K562 (cell line): ENCODE results near the gene ODF4. TPM values are rescaled to one million over a fixed set of nuclear protein-coding genes. Genes with fewer than 3 reads are reported as not detected.

ENCODE experiments used
- ATAC-seq: fragments of 200-7000 bp; cut with Tn5 transposase; 3 replicates; pipeline ENCODE4 v1.9.1; 2020; ENCODE audit warnings: moderate library complexity
- BruUV-seq: library from RNA; stranded (reverse); fragments of 400-500 nt; replicated peaks from 2 replicates; lab custom pipeline; 2021; lab: Mats Ljungman, UMichigan
- CTCF ChIA-PET: fragments of 300-600 bp; formaldehyde crosslinking; extraction: SDS; loops from one replicate; lab custom pipeline; 2021; ENCODE audit warnings: low intra/inter-chr PET ratio; lab: Yijun Ruan, JAX
- POLR2A ChIA-PET: fragments of 300-600, 350-650 bp; sonication (Branson Sonifier 250); formaldehyde crosslinking; extraction: SDS; loops from one replicate; lab custom pipeline; 2021; ENCODE audit warnings: antibody characterized with exemption, inconsistent platforms; lab: Yijun Ruan, JAX
- DNase-seq, 4 experiments: peaks; one replicate each; pipeline versions ENCODE4 v3.0.0 to v3.0.0-alpha.2; 2011 to 2018; ENCODE audit warnings: low spot score in 3 of 4, mixed read lengths in 3 of 4; ENCODE audit errors: extremely low read depth in 1 of 4
- FAIRE-seq: peaks from 2 replicates; lab custom pipeline; 2011; peaks lifted over from hg19 to GRCh38; lab: Jason Lieb, UNC
- H2AFZ ChIP-seq: 2 replicates; pipeline ENCODE4 v1.6.0; 2011; ENCODE audit warnings: low read depth, low read length, control low read depth, inconsistent platforms
- H3K27ac ChIP-seq: fragments of 200-600 bp; 3 replicates; pipeline ENCODE4 v1.8.0; 2011; ENCODE audit warnings: low read depth, mild to moderate bottlenecking, control low read depth, inconsistent platforms, low read length, moderate library complexity, mixed read lengths; ENCODE audit errors: extremely low read depth
- H3K27me3 ChIP-seq, 2 experiments: fragments of 300-600 bp in 1 of 2; 2 replicates in 1 of 2; 3 replicates in 1 of 2; pipeline versions ENCODE4 v1.6.0 to v1.8.0; 2011; ENCODE audit warnings: inconsistent platforms in 2 of 2, low read length in 2 of 2, mild to moderate bottlenecking in 1 of 2, mixed read lengths in 1 of 2, moderate library complexity in 1 of 2; ENCODE audit not compliant: control insufficient read depth in 2 of 2, insufficient read depth in 2 of 2
- H3K36me3 ChIP-seq: fragments of 300-600 bp; 3 replicates; pipeline ENCODE4 v1.8.0; 2011; ENCODE audit warnings: mild to moderate bottlenecking, low read length, inconsistent platforms; ENCODE audit not compliant: control insufficient read depth, insufficient read depth
- H3K4me1 ChIP-seq, 2 experiments: fragments of 200-600 bp in 1 of 2; replicated peaks in 1 of 2; 2 replicates in 1 of 2; 3 replicates in 1 of 2; pipeline versions ENCODE4 v1.5.1 to v1.8.0; 2011; ENCODE audit warnings: inconsistent platforms in 2 of 2, low read length in 2 of 2, mild to moderate bottlenecking in 1 of 2, mixed read lengths in 1 of 2, moderate library complexity in 1 of 2; ENCODE audit not compliant: control insufficient read depth in 2 of 2, insufficient read depth in 2 of 2
- H3K4me2 ChIP-seq: 2 replicates; pipeline ENCODE4 v1.6.1; 2011; ENCODE audit warnings: low read length, control low read depth, inconsistent platforms, mixed read lengths; ENCODE audit not compliant: insufficient read depth
- H3K4me3 ChIP-seq: fragments of 200-600 bp; sonication (generic), shearing (Covaris generic); 2 replicates; pipeline ENCODE4 v1.5.1; 2016; ENCODE audit warnings: control low read depth, inconsistent platforms
- H3K79me2 ChIP-seq: fragments of 200-600 bp; 3 replicates; pipeline ENCODE4 v1.8.0; 2011; ENCODE audit warnings: low read length, inconsistent platforms; ENCODE audit not compliant: control insufficient read depth, insufficient read depth
- H3K9ac ChIP-seq, 2 experiments: 2 replicates each; pipeline versions ENCODE4 v1.6.0 to v1.6.1; 2011; ENCODE audit warnings: low read depth in 2 of 2, low read length in 2 of 2, control low read depth in 1 of 2, inconsistent platforms in 1 of 2, mild to moderate bottlenecking in 1 of 2, mixed read lengths in 1 of 2; ENCODE audit not compliant: insufficient read depth in 1 of 2
- H3K9me1 ChIP-seq: one replicate; pipeline ENCODE4 v1.6.0; 2011; ENCODE audit warnings: inconsistent platforms, mild to moderate bottlenecking, low read length, moderate library complexity; ENCODE audit not compliant: control insufficient read depth, insufficient read depth
- H3K9me3 ChIP-seq: replicated peaks from 2 replicates; pipeline ENCODE4 v1.5.1; 2011; ENCODE audit warnings: low read depth, low read length, inconsistent platforms; ENCODE audit not compliant: control insufficient read depth, insufficient read depth
- H4K20me1 ChIP-seq: replicated peaks from 2 replicates; pipeline ENCODE4 v1.6.1; 2011; ENCODE audit warnings: low read length, inconsistent platforms, mixed read lengths; ENCODE audit not compliant: control insufficient read depth, insufficient read depth
- PHB ChIP-seq: fragments of 250-450 bp; sonication (Bioruptor Pico); IDR thresholded peaks from 2 replicates; pipeline ENCODE4 v1.5.0; 2021
- SMARCC2 ChIP-seq: fragments of 450-650 bp; IDR thresholded peaks from 2 replicates; pipeline ENCODE4 v1.6.1; 2017; ENCODE audit warnings: antibody characterized with exemption, moderate library complexity, mild to moderate bottlenecking, low read depth
- TFAM ChIP-seq: fragments of 250-450 bp; sonication (Bioruptor Pico); conservative IDR thresholded peaks from 2 replicates; pipeline ENCODE4 v1.5.0; 2021; ENCODE audit warnings: mild to moderate bottlenecking, moderate library complexity
- THRAP3 ChIP-seq: fragments of 450-650 bp; IDR thresholded peaks from 2 replicates; pipeline ENCODE4 v1.6.1; 2016; ENCODE audit warnings: mild to moderate bottlenecking, inconsistent platforms, borderline replicate concordance
- ZNF431 ChIP-seq: sonication (generic); formaldehyde crosslinking; IDR thresholded peaks from 2 replicates; pipeline ENCODE4 v1.8.0; 2022; ENCODE audit warnings: mild to moderate bottlenecking, missing genetic modification reagents
- whole genome bisulfite sequencing: fragments of 100-300 bp; shearing (Covaris generic); methylation state at CpG from one replicate; pipeline ENCODE4 v1.1.6; 2016; ENCODE audit warnings: low coverage, mixed read lengths; ENCODE audit not compliant: insufficient coverage; ENCODE audit errors: missing lambda C conversion rate; 5-methylcytosine and 5-hydroxymethylcytosine counted together
- in situ Hi-C: fragments of 300-500 bp; cut with MboI; formaldehyde crosslinking; loops from 4 replicates; pipeline ENCODE4 v1.15.0; 2018; ENCODE audit warnings: inconsistent platforms, mixed read lengths
- intact Hi-C: fragments of 100-400 bp; cut with micrococcal nuclease; formaldehyde crosslinking; loops from 2 replicates; pipeline ENCODE4 v1.14.2; 2022
- polyA plus RNA-seq, 8 experiments: library from polyadenylated mRNA; depleted of rRNA in 4 of 8; stranded (reverse) in 5 of 8; unstranded in 3 of 8; fragments of >200 nt; fragmentation: Nextera tagmentation in 2 of 8; fragmentation: Illumina TruSeq in 1 of 8; extraction: Ambion mirVana in 2 of 8; extraction: Trizol in 1 of 8; gene quantifications; 2 replicates each; pipeline versions ENCODE4 v1.2.1 to v1.2.3, GENCODE V29; 2011 to 2014; ENCODE audit warnings: inconsistent platforms in 1 of 8, missing spikeins in 1 of 8
- total RNA-seq, 7 experiments: library from RNA; depleted of rRNA in 6 of 7; stranded (reverse); fragments of >200 nt in 6 of 7; fragmentation: Illumina TruSeq in 2 of 7; extraction: Trizol in 2 of 7; gene quantifications; 2 replicates each; pipeline versions ENCODE4 v1.2.1 to v1.2.3, GENCODE V29; 2011 to 2021; ENCODE audit warnings: low replicate concordance in 1 of 7
- TF ChIP-seq, protein P1 (sequence below): sonication (generic); formaldehyde crosslinking; IDR thresholded peaks from 2 replicates; pipeline ENCODE4 v1.8.0; 2022; ENCODE audit warnings: mild to moderate bottlenecking, missing genetic modification reagents, borderline replicate concordance
- TF ChIP-seq, protein P2 (sequence below), 2 experiments: fragments of 450-650 bp; IDR thresholded peaks; 2 replicates each; pipeline ENCODE4 v1.6.1; 2016

Gene ODF4
- total and polyA plus RNA-seq, 9 of the 15 experiments (the other 6 are each of a cell fraction or from before 2014, with no cell fraction given), result not detected

DNA sequence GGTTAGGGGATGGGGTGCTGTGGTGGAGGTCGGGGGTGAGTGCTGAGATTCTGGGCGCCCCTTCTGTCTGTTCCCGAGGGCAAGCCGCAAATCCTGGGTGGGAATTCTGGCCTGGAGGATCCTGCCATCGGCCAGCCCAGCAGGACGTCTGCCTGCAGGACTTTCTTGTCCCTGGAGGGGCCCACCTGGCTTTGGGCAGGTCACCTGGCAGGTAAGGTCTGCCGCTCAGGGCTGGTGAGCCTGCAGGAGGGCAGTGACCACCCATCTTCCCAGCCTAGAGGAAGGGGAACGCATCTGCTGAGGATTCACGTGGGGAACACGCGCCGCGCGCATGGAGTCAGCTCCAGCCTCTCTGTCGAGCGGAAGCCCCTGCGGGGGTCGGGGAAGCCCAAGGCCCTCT lies 52.6 kb downstream of the ODF4 start:
- Histone ChIP-seq H4K20me1 (no peaks in the 10 kb centered on the region), H3K4me2 (no peak overlapping the region), H2AFZ (no peak overlapping the region)
- CTCF ChIA-PET, result no interaction called here
- no peak for TF ChIP-seq TFAM (CRISPR knock-in tag)
- no peak for TF ChIP-seq ZNF431 (CRISPR knock-in tag)
- TF ChIP-seq, protein P1, sequence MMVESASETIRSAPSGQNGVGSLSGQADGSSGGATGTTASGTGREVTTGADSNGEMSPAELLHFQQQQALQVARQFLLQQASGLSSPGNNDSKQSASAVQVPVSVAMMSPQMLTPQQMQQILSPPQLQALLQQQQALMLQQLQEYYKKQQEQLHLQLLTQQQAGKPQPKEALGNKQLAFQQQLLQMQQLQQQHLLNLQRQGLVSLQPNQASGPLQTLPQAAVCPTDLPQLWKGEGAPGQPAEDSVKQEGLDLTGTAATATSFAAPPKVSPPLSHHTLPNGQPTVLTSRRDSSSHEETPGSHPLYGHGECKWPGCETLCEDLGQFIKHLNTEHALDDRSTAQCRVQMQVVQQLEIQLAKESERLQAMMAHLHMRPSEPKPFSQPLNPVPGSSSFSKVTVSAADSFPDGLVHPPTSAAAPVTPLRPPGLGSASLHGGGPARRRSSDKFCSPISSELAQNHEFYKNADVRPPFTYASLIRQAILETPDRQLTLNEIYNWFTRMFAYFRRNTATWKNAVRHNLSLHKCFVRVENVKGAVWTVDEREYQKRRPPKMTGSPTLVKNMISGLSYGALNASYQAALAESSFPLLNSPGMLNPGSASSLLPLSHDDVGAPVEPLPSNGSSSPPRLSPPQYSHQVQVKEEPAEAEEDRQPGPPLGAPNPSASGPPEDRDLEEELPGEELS, result no peak
- no peak for TF ChIP-seq THRAP3
- no peak for TF ChIP-seq PHB (CRISPR knock-in tag)
- TF ChIP-seq SMARCC2, result no peak
- TF ChIP-seq, protein P2, sequence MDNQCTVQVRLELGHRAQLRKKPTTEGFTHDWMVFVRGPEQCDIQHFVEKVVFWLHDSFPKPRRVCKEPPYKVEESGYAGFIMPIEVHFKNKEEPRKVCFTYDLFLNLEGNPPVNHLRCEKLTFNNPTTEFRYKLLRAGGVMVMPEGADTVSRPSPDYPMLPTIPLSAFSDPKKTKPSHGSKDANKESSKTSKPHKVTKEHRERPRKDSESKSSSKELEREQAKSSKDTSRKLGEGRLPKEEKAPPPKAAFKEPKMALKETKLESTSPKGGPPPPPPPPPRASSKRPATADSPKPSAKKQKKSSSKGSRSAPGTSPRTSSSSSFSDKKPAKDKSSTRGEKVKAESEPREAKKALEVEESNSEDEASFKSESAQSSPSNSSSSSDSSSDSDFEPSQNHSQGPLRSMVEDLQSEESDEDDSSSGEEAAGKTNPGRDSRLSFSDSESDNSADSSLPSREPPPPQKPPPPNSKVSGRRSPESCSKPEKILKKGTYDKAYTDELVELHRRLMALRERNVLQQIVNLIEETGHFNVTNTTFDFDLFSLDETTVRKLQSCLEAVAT (IDR thresholded peaks at IDR 0.05), result no peak
- TF ChIP-seq, all 486 proteins: peak for 0
- peaks cover 0 to 10% of the 10 kb centered on the region in 2 experiments; a peak in 3 of 5 replicates for H3K27me3 ChIP-seq
- no peaks in the 10 kb centered on the region for H3K9me1 ChIP-seq
- 59% methylated on average over 7 of the region's 18 CpGs for WGBS
- H3K9ac ChIP-seq, result 0 out of 4 replicates have a peak overlapping the region, but pooled peaks of 1 of the 2 experiments have one; percentile 43
- H3K36me3 ChIP-seq, result no peaks in the 10 kb centered on the region
- no peaks in the 10 kb centered on the region for H3K9me3 ChIP-seq
- ATAC-seq (no peak), DNase-seq (no peak), FAIRE-seq (no peak)
- H3K4me3 ChIP-seq, result no peak overlapping the region
- intact Hi-C loops, result no loop called here
- no peak overlapping the region for H3K27ac ChIP-seq
- H3K79me2 ChIP-seq, result no peaks in the 10 kb centered on the region
- in situ Hi-C loops, result loop anchor here (25.0 kb wide), 1 partner anchor 1145 kb away; no protein-coding TSS in a partner anchor
- no TSS peak for BruUV-seq
- peaks cover 8 to 24% of the 10 kb centered on the region in 2 experiments; a peak in 4 of 5 replicates for H3K4me1 ChIP-seq
- POLR2A ChIA-PET, result interaction anchor here (0.7 kb wide), 1 partner anchor 18 kb away, joined by 5 read pairs; no protein-coding TSS in a partner anchor
